Fibroblast of peridontal ligament (primary cell): ENCODE results near the gene TUG1.

Source experiments
- DNase-seq: peaks from one replicate; pipeline ENCODE4 v3.0.0-alpha.2; 2010; ENCODE audit errors: extremely low read depth

TUG1 gene

DNA sequence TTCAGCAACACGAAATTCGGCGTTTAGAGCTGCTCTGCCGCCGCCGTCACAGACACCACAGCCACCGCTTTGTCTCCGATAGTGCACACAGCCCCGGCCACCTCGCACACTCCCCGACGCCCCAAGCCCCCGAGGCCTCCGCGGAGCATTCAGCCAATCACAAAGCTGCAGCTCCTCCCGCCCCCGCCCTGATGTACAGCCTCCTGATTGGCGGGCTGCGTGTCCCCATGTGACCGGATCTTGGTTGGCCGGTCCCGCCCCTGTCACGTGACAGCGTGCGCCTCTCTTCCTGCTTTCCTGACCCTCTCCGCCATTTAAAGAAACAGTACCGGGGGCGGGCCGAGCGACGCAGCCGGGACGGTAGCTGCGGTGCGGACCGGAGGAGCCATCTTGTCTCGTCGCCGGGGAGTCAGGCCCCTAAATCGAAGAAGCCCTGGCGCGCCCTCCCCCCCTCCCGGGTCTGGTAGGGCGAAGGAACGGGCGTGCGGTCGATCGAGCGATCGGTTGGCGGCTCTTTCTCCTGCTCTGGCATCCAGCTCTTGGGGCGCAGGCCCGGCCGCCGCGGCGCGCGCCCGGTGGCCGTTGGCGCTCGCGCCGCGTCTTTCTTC is at the start of gene TUG1:
TSS of gene TUG1 (plus strand) at position 342 of the 608 bp plus-strand sequence.
- peak; percentile 97 for DNase-seq

DNA sequence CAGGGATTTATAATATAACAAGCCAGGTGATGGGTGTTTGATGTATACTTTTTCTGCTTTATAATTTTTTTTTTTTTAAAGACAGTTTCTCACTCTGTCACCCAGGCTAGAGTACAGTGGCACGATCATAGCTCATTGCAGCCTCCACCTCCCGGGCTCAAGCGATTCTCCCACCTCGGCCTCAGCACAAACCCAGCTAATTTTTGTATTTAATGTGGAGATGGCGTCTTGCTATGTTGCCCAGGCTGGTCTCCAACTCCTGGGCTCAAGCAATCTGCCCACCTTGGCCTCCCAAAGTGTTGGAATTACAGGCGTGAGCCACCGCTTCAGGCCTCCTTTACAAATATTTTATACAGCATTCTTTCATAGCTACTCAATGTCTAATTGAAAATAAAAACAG is 49.1 kb upstream of the TUG1 start:
- no peak for DNase-seq

DNA sequence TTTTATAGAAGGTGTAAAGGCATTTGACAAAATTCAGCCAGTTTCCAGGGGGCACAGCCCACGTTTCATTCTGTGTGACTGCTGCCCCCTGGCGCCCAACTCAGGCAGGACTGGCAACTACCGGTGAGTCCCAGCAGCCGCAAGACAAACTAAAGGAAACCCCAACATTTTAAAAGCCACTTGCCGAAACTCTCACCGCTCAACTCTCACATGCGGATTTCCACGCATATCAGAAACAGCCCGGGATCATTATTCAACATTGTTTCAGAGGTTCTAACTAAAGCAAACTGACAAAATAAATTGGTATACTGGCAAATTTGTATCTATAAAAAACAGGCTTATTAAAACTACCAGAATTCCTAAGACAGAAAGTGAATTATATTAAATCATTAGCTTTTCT is 48.7 kb upstream of the TUG1 start:
- DNase-seq: peak; percentile 67

DNA sequence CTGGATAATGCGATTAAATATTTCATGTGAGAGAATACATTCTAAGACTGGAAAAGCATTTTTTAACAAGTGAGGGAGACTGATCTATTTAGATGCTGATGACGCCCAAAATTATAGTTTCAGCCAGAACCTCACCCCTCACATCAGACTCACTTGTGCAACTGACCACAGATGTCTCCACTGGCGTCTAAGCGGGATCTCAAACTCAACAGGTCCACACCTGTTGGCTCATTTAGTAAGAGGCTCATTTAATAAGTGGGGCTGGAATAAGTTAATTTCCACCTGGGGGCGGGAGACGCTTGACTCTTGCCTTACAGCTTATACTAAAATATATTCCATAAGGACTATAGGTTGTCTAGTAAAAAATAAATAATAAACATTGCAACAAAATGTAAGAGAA is 48.0 kb upstream of the TUG1 start:
- DNase-seq: peak; percentile 7

DNA sequence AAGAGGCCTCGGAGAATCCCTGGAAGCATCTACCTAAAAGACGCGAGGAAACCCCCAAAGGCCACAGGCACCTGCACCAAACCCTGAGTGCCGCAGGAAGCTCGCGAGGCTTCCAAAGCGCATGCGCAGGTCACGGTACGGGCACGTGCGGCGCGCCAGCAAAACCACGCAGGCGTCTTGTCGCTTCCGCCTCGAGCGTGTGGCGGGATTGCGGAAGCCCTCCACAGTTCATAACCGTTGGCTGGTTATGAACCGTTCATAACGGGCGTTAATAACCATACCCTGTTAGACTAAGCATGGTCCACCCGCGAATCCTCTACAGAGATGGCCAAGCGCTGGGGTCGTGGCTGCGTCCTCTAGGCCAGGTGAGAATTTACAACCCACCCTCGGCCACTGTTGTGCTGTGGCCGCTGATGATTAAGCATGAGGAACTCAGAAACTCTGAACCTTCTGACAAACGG is 46.9 kb upstream of the TUG1 start:
- DNase-seq: peak; percentile 52

DNA sequence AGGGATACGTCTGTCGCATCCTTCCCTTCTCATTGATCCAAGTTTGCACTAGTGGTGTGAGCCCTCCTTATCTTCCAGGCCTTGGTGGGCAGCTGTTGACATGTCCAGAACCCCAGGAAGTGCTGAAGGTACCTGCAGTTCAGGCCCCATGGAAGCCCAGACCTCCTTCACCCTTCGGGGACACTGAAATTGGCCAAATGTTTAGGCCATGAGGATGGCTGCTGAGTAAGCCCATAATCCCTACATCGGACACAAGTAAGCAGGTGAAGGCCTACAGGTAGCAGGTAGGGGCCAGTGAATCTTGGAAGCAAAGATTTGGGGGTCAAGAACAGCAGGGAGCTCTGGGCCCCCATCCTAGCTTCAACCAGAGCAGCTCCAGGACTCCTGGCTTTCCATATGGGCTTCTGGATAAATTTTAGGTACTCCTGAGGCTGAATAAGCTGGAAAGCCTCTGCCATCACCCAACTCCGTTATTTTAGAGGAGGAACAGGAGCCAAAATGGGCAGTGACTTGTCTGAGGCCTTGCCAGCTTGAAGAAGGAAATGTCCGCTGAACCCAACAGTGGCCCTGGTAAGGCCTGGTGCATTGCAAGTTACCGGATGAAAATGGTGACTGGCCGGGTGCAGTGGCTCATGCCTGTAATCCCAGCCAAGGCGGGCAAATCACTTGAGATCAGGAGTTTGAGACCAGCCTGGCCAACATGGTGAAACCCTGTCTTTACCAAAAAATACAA is 45.7 kb upstream of the TUG1 start:
- DNase-seq: no peak

DNA sequence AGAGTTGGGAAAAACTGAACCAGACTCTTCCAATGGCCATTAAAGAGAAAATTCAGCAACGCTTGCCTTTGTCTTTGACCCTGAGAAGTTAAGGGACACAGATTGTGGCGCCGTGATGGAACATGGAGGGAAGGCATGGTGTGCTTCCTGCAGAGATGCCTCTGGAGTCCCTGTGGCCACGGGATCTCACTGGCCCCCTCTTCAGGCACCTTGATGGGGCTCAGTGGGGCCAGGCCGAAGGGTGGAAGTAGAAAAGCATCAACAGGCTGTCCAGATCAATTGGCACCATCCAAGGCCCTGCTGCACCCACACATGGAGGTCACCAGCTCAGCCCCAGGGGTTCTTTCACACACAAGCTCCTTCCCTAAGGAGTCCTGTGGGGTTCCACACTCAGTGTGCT is 43.4 kb upstream of the TUG1 start:
- no peak for DNase-seq

DNA sequence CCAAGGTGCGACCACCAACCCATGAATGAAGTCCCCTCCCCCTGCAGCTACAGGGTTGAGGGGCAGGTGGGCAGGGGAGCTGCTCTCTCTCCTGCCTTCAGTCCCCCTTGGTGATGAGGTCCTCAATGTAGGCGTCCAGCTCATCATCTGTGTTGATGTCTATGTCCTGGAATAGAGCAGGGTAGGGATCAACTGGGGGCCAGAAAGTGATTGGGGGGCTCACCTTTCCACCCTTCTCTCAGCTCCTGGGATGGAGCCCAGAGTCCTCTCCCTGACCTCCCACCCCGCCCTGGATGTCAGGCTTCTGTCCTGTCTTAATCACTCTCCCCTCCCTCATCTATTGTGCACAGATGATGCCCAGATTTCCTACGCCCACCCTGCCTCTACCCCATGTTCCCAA is 42.4 kb upstream of the TUG1 start:
- no peak for DNase-seq

DNA sequence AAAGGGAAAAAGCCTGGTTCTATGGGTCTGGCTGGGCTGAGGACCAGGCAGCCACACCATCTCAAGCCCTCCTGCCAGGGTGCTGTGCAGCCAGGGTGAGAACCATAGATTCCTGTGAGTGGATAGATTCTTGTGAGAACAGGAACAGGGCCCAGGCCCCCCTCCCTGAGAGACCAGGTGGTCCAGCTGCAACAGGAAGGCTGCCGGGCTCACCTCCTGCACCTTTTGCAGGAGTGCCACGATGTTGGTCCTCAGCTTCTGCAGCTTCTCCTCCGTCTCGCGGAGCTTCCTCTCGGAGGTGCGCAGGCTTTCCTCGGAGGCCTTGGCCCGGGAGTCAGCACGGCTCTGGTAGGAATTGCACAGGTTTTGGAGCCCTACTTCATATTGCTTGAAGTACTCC is 41.3 kb upstream of the TUG1 start:
- no peak for DNase-seq

DNA sequence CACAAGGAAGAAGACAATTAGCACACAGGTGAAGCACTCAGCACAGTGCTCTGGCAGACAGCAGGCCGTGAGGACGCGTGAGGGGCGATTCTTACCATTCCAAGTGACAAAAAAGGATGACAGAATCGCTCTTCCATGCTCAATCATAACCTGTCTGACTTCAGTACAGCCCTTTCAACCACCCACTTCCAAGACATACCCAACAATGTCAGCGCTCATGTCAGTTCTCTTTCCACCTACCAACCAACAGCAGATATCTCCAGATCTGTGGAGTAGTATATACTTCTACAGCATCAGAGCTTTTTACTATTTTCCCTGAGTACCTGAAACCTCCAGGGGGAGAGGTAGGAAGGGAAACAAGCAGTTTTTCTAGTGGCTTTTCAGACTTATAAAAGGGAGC is 40.7 kb upstream of the TUG1 start:
- DNase-seq: no peak

DNA sequence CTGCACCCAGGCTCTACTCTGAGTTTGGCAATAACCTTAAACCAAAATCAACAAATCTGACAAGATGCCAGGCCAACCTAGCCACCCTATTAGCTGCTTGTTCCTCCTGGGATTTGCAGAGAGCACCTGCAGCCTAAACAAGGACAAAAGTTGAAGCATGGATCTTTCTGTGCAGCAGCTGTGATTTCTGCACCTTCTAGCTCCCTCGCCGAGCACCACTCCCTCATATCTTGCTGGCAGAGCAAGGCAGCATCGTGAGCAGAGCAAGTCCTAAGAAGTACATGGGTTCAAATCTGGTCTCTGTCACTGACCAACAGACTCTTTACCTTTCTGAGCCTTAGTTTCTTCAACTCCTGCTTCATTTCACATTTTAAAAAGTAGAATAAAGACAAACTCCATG is 38.8 kb upstream of the TUG1 start:
- no peak for DNase-seq

DNA sequence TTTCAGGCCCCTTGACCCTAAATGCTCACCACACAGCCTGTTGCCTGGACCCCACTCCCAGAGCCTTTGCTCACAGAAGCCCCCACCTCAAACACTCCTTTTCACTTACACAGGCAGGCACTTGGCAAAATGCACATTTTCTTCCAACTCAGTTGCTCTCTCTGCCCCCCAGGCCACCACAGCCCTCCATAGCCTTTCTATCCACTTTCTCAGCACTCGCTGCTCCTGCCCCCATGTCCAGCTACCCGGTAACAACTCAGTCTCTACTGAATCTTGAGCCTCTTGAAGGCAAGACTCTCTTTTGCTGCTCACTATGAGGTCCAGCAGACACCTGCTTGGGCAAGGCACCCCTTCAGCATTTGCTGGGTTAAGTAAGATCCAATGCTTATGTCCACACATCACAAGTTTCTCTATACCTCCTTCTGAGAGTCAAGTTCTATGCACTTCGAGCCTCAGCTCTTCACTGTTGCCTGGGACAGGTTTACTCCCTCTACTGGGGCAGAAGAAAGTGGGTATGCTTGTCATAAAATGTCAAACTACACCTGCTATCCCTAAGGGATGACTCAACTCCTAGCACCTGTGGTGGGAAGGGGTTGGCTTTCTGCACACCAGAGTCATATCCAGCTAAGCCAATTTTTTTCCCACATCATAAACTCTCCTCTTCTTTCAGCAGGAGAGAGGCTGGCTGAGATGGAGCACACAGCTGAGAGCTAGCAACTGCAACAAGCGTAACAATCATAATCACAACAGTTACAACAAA is 37.3 kb upstream of the TUG1 start:
- no peak for DNase-seq

DNA sequence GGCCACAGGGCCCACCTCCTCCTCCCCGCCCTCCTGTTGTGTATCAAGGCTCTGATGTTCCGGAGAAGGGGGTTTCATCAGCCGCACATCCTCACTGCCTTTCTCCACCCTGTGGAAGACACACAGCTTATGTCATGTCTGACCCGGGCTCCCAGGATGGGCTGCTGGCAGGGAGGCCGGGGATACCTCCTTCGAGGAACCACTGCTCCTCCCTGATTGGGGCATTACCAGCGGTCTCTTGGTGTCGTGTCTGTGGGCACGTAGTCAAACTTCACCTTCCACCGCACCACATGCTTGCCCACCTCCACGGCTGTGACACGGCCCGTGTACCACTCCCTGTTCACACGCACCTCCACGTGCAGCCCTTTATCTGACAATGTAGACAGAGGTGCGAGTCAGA is 36.4 kb upstream of the TUG1 start:
- DNase-seq: no peak

DNA sequence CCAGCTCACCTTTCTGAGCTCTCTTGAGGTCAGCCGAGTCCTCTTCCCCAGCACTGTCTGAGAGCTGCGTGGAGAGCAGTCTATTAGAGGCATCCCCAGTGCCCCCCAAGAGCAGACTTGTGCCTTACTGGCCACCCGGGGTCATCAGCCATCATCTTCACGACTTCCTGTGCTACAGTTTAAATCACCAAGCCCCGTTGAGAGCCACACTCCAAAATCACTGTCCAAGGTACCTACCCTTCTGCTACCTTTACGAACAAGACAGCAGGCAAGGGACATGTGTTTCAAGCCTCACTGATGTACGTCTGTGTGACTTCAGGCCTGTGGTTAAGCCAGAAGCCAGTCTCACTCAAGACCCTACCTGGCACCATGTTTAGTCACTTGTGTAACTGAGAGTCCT is 35.6 kb upstream of the TUG1 start:
- no peak for DNase-seq

DNA sequence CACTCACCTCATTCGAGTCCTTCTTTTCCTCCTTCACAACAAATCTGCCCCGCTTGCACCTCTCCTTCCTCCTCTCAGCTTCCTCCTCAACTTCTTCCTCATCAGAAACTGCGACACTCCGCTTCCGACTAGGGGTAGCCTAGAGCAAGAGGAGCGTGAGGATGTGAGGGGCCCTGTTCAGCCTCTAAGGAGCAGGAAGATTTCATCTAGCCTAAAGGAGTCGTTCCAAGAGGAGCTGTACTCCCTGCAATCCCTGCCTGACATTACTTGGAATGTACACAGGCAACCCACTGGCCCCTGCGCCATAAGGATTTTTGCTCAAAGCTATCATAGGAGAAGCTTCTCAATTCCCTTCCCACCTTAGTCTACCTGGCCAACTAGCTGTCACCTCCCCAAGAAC is 35.0 kb upstream of the TUG1 start:
- no peak for DNase-seq

DNA sequence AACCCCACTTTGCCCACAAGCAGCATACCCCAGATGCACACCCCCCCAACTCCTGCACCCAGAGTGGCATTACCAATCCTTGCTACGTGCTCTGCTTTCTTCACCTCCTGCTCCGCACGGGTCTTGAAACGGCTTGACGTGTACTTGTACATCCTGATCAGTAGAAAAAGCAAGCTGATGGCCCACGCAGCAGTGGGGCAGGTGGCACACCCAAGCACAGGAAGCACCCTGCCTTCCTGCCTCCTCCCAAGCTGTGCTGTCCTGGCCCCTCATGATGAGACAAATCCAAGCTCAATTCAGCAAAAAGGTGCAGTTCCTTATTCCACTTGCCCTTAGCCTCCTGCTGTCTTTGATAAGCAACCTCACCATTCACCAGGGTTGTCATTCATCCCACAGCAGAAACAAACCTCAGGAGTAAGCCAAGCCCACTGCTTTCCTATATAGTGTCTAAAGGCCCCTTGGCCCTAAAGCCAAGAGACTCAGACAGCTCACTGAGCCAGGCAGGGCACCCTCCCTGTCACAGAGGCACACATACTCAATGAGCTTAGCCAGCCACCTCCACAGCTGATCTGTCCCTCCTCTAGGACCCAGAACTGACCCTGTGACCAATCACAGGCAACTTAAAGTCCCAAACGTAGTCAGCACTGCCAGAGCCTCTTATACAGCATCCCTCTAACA is 28.2 kb upstream of the TUG1 start:
- DNase-seq: no peak

DNA sequence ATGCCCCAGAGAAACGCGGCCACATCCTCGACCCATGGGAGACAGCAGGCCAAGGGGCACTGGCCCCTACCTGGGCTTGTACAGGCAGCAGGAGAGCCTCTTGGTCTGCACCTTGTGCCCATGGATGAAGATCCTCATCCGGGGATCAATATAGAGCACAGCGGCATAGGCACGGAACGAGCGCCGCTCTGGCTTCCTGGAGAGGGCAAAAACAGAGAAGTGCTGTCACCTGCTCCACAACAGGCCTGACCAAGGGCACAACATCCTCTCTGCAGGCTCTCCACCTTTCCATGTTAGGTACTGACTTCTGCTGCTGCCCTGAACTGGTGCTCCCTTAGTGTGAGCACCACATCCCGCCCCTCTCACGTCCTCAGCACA is 27.7 kb upstream of the TUG1 start:
- no peak for DNase-seq

DNA sequence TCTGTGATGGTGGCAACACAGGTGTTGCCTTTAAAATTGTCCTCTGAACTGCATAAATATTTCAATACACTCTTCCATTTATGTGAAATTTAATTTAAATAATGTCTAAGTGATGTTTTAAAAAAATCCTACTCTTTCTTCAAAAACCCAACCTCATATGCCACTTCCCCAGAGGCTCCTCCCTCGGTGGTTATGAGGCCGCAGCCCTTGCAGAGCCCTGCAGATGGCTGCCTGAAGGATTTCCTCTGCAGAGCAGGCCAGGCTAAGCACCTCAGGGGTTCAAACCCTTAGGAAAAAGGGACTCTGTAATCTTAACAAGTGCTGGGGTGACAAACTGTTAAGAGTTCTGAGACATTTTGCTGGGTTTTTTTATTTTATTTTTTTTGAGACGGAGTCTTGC is 25.7 kb upstream of the TUG1 start:
- DNase-seq: no peak

DNA sequence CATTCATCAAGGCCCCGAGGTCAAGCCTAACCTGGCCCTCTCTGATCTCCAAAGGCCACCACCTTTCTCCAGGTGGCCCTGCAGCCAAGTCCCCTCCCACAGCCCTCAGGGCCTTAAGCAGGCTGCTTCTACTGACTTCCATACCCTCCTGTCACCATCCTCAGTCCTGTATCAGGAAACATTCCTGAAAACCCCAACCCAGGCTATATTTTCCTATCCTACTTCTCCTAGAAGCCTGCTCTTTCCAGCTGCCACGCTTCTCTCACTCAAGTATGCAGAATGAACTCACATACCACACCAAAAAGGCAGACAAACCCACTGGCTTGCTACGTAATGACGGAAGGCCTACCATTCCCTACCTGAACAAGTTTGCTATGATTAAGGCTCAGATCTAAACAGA is 24.1 kb upstream of the TUG1 start:
- DNase-seq: no peak

DNA sequence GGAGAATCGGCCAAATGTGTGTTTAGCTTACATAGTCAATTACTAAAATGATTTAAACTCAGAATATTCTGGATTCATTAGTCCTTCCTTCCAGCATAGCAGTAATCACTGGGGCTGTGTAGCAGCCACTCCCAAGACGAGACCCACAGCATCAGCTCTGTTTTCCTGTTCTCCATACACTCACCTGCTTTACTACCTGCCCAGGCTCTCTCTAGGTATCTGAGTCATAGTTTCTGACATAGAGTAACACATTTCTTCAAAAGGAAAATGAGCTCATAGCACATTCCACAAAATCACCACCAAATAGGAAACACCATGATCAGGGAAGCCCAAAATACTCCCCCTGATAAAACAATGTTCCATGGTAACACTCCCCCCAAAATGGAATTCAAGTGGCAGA is 23.4 kb upstream of the TUG1 start:
- no peak for DNase-seq

DNA sequence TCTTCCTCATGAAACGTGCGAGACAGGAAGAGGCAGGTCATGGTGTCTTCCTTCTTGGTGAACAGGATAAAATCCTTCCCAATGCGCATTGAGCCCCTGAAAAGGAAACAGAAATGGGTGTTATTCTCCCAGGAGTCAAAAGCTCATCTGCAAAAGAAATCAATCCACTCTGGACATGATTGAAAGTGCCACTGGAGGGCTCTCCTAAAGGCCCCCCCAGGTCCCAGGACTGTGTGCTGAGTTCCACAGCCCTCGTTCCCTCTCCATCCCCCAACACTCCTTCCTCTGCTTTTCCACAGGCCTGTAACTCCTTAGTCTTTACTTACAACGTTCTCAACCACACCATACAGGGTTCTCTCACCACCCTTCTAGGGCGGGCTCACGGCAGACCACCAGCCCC is 22.7 kb upstream of the TUG1 start:
- DNase-seq: no peak

DNA sequence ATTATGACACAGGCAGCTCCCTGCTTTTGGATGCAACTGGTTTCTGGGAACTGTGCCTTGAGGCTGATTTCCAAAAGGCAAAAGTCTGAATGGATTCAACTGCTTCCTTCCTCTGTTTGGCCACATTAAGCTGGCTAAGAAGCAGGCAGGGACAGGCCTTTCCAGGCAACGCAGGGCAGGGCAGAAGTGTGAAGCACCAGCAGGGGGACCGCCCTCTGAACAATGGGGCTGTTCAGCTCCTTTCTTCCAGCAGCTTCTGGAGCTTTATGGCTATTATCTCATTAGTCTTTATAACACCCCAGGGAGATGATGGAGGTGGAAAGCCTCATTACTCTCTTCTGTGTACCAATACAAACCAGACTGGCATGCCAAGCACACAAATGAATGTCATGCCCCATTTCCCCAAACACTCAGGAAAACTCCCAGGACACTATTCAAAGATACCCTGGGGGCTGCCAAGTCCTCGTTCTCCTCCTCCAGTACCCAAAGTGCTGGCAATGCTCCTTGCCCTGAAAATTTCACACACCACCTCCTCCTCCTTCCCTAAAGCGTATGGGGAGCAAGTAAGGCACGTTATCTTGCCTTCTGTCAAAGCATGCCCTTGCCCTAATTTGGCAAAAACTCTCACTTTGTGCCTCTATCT is 21.8 kb upstream of the TUG1 start:
- DNase-seq: no peak
